Breast epithelium (tissue), 3 donors: Measurements from ENCODE around the gene ARTN.

ENCODE experiments used
- CTCF ChIP-seq, 3 donors: fragments of 450-650 bp; IDR thresholded peaks; one replicate each; pipeline ENCODE4 v1.5.1; 2016 to 2017; ENCODE audit warnings: antibody characterized with exemption in 3 of 3, mild to moderate bottlenecking in 3 of 3, moderate library complexity in 3 of 3
- POLR2A ChIP-seq: fragments of 450-650 bp; IDR thresholded peaks from one replicate; pipeline ENCODE4 v1.6.1; 2016; ENCODE audit warnings: antibody characterized with exemption, mild to moderate bottlenecking, moderate library complexity

GRCh38 chr1:43934986-43935324, 1.4 kb downstream of the ARTN start:
- TF ChIP-seq CTCF (IDR thresholded peaks at IDR 0.05), result peak in 1 of 3 donors; percentile 1
- TF ChIP-seq POLR2A, result no peak
